Measurements from ENCODE around the gene RBCK1. TPM values are rescaled to one million over a fixed set of nuclear protein-coding genes. Genes with fewer than 3 reads are reported as not detected.
A peak's percentile ranks its signal among the peaks of the same experiment; 100 is the strongest.

The RBCK1 gene
- total RNA-seq, 1 donor from 2014 or later, result 100 TPM

GRCh38 chr20:434661-435419, 26.7 kb downstream of the RBCK1 start:
- ATAC-seq (ENCODE audit: low read depth) (no peak), DNase-seq (no peak)
- ChIA-PET POLR2A (interaction anchor here (0.5 to 2.0 kb wide), 4 partner anchors 27 to 109 kb away, joined by 4 to 6 read pairs (median 4); partner anchors contain the start of genes CSNK2A1 and TRIB3), CTCF (no interaction called here)
- TF ChIP-seq CTCF (IDR thresholded peaks at IDR 0.05), result no peak
- Mint-ChIP-seq H3K27me3 (no peaks in the 10 kb centered on the region), H3K36me3 (ENCODE audit: low read depth) (peaks cover 65% of the 10 kb centered on the region), H3K9me3 (no peaks in the 10 kb centered on the region), H3K4me3 (no peak overlapping the region), H3K27ac (peak overlapping the region; percentile 94), H3K4me1 (peaks cover 62% of the 10 kb centered on the region)
- intact Hi-C loops (cut with micrococcal nuclease), result no loop called here

GRCh38 chr20:435558-435957, 27.5 kb downstream of the RBCK1 start:
- no peaks in the 10 kb centered on the region for H3K27me3 Mint-ChIP-seq
- no peak for ATAC-seq (ENCODE audit: low read depth)
- ChIA-PET POLR2A (interaction anchor here (0.5 to 0.6 kb wide), 2 partner anchors 55 to 58 kb away, joined by 4 read pairs; partner anchors contain the start of gene TRIB3), CTCF (no interaction called here)
- H3K4me1 Mint-ChIP-seq, result peaks cover 64% of the 10 kb centered on the region
- H3K36me3 Mint-ChIP-seq (ENCODE audit: low read depth), result peaks cover 65% of the 10 kb centered on the region
- no peaks in the 10 kb centered on the region for H3K9me3 Mint-ChIP-seq
- intact Hi-C loops (cut with micrococcal nuclease), result no loop called here
- no peak overlapping the region for H3K27ac Mint-ChIP-seq
- no peak for DNase-seq
- no peak for TF ChIP-seq CTCF (IDR thresholded peaks at IDR 0.05)
- no peak overlapping the region for H3K4me3 Mint-ChIP-seq

GRCh38 chr20:436476-436875, 28.4 kb downstream of the RBCK1 start:
- TF ChIP-seq CTCF (IDR thresholded peaks at IDR 0.05), result no peak
- peaks cover 65% of the 10 kb centered on the region for H3K36me3 Mint-ChIP-seq (ENCODE audit: low read depth)
- ChIA-PET POLR2A (no interaction called here), CTCF (no interaction called here)
- intact Hi-C loops (cut with micrococcal nuclease), result no loop called here
- no peaks in the 10 kb centered on the region for H3K27me3 Mint-ChIP-seq
- no peaks in the 10 kb centered on the region for H3K9me3 Mint-ChIP-seq
- peaks cover 64% of the 10 kb centered on the region for H3K4me1 Mint-ChIP-seq
- H3K4me3 Mint-ChIP-seq, result no peak overlapping the region
- no peak overlapping the region for H3K27ac Mint-ChIP-seq
- no peak for DNase-seq
- no peak for ATAC-seq (ENCODE audit: low read depth)

- H3K9me3 Mint-ChIP-seq, result no peaks in the 10 kb centered on the region
- H3K36me3 Mint-ChIP-seq (ENCODE audit: low read depth), result peaks cover 75% of the 10 kb centered on the region
- no peaks in the 10 kb centered on the region for H3K27me3 Mint-ChIP-seq
- peaks cover 58% of the 10 kb centered on the region for H3K4me1 Mint-ChIP-seq
- intact Hi-C loops (cut with micrococcal nuclease), result loop anchor here (2.0 kb wide), 2 partner anchors 25 to 57 kb away; partner anchors contain the start of genes TBC1D20 and TRIB3
- peak overlapping the region; percentile 82 for H3K27ac Mint-ChIP-seq
- ATAC-seq (ENCODE audit: low read depth) (no peak), DNase-seq (no peak)
- no peak for TF ChIP-seq CTCF (IDR thresholded peaks at IDR 0.05)
- ChIA-PET POLR2A (interaction anchor here (0.6 kb wide), 2 partner anchors 40 to 81 kb away, joined by 5 read pairs; no protein-coding TSS in a partner anchor), CTCF (interaction anchor here (0.8 to 1.0 kb wide), 2 partner anchors 25 to 26 kb away, joined by 3 read pairs; no protein-coding TSS in a partner anchor)
- H3K4me3 Mint-ChIP-seq, result peak overlapping the region; percentile 67
These were observed 29.8 kb downstream of the RBCK1 start for GRCh38 chr20:437787-438486.

Data from activated B cell treated with CpG ODN at 0.5 μM for 24 hours (primary cell).